DOHH2 (cell line): ENCODE data around the gene ROCK1.

Experiments
- H3F3A ChIP-seq: fragments of 200-600 bp; sonication (generic), shearing (Covaris generic); 2 replicates; pipeline ENCODE4 v1.6.0; 2016; ENCODE audit warnings: antibody characterized with exemption, mild to moderate bottlenecking; ENCODE audit not compliant: control insufficient read depth, insufficient read depth
- H3K27ac ChIP-seq: fragments of 200-600 bp; sonication (generic); 2 replicates; pipeline ENCODE4 v1.5.1; 2014; ENCODE audit warnings: low read depth, mild to moderate bottlenecking, low read length, moderate library complexity
- H3K27me3 ChIP-seq: fragments of 200-600 bp; sonication (generic); 2 replicates; pipeline ENCODE4 v1.6.1; 2014; ENCODE audit warnings: mild to moderate bottlenecking, low read length, mixed read lengths; ENCODE audit not compliant: control insufficient read depth
- H3K36me3 ChIP-seq: fragments of 200-600 bp; sonication (generic); 2 replicates; pipeline ENCODE4 v1.6.1; 2014; ENCODE audit warnings: mild to moderate bottlenecking, low read length, moderate library complexity, mixed read lengths; ENCODE audit not compliant: control insufficient read depth
- H3K4me1 ChIP-seq: fragments of 200-600 bp; sonication (generic); 2 replicates; pipeline ENCODE4 v1.6.1; 2014; ENCODE audit warnings: mild to moderate bottlenecking, low read length, mixed read lengths; ENCODE audit not compliant: control insufficient read depth
- H3K4me2 ChIP-seq: fragments of 200-600 bp; sonication (generic); 2 replicates; pipeline ENCODE4 v1.6.0; 2014; ENCODE audit warnings: mild to moderate bottlenecking, low read length, moderate library complexity
- H3K4me3 ChIP-seq: fragments of 200-600 bp; sonication (generic); 2 replicates; pipeline ENCODE4 v1.5.1; 2014; ENCODE audit warnings: mild to moderate bottlenecking, low read length, mixed read lengths
- H3K79me2 ChIP-seq: fragments of 200-600 bp; sonication (generic); 2 replicates; pipeline ENCODE4 v1.6.1; 2014; ENCODE audit warnings: mild to moderate bottlenecking, low read length, mixed read lengths; ENCODE audit not compliant: control insufficient read depth
- H3K9me2 ChIP-seq: fragments of 200-600 bp; sonication (generic); replicated peaks from 2 replicates; pipeline ENCODE4 v1.6.1; 2014; ENCODE audit warnings: mild to moderate bottlenecking, low read length, mixed read lengths; ENCODE audit not compliant: control insufficient read depth
- H3K9me3 ChIP-seq: fragments of 200-600 bp; sonication (generic); 2 replicates; pipeline ENCODE4 v1.6.1; 2014; ENCODE audit warnings: antibody characterized with exemption, low read length, mixed read lengths; ENCODE audit not compliant: control insufficient read depth, insufficient read depth
- H4K20me1 ChIP-seq: fragments of 200-600 bp; sonication (generic); 2 replicates; pipeline ENCODE4 v1.6.0; 2014; ENCODE audit warnings: low read depth, mild to moderate bottlenecking, antibody characterized with exemption, low read length, moderate library complexity; ENCODE audit not compliant: control insufficient read depth, insufficient read depth
- CTCF ChIP-seq: fragments of 200-600 bp; sonication (generic); IDR thresholded peaks from one replicate; pipeline ENCODE4 v1.5.1; 2014; ENCODE audit warnings: antibody characterized with exemption, mild to moderate bottlenecking, low read depth, low read length; ENCODE audit not compliant: poor library complexity, severe bottlenecking
- EZH2phosphoT487 ChIP-seq: fragments of 200-600 bp; sonication (generic); IDR thresholded peaks from 2 replicates; pipeline ENCODE4 v1.6.1; 2017; ENCODE audit warnings: borderline replicate concordance, mild to moderate bottlenecking, antibody characterized with exemption, low read length, moderate library complexity, mixed read lengths

The ROCK1 gene

DNA sequence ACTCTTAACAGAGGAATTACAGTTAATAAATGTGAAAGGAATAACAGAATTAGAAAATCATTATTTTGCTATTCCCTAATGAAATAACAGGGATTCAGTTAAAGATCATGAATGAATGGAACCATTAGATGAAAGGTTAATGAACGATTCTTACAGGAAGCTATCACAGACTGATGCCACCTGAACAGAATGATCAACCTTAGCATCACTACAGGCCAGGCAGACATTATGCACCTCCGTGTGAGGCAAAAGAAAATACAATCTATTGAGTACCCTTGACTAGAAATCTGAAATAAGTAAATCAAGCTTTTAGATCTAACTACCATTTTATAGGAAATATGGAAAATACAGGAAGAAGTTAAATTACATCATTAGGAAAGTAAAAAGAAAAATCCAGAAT is 10.4 kb downstream of the ROCK1 start:
- H3K27me3 ChIP-seq = no peaks in the 10 kb centered on the region
- no peaks in the 10 kb centered on the region for H3K9me2 ChIP-seq
- H3K9me3 ChIP-seq = no peaks in the 10 kb centered on the region
- 0 out of 2 replicates have a peak, but pooled peaks cover 5% of the 10 kb centered on the region for H3F3A ChIP-seq
- peaks cover 11% of the 10 kb centered on the region; the same call in 1 of the 2 replicates for H4K20me1 ChIP-seq
- peaks cover 36% of the 10 kb centered on the region for H3K4me1 ChIP-seq
- no peak overlapping the region for H3K4me3 ChIP-seq
- peaks cover 100% of the 10 kb centered on the region for H3K79me2 ChIP-seq
- peak overlapping the region; percentile 73; the same call in 1 of the 2 replicates for H3K4me2 ChIP-seq
- H3K36me3 ChIP-seq = no peaks in the 10 kb centered on the region; the same call in 1 of the 2 replicates
- TF ChIP-seq EZH2phosphoT487 (no peak), CTCF (no peak)
- no peak overlapping the region for H3K27ac ChIP-seq

DNA sequence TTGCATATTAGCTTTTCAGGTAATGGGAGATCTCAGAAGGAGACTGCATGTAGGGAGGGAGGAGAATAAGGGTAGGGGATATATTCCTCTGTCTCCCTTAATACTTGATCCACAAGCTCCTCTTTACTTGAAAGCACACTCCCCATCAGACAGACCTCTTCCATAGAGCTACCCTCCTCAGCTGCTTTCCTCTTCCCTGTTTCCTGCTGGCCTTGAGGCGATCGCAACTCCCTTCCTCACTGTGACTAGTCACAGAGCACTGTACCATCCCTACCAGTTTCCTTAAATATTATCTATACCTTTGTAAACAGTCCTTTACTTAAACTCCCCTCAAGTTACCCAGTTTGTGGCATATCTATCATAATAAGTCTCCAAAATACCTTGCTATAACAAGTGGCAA is 10.9 kb downstream of the ROCK1 start:
- H3K9me3 ChIP-seq = no peaks in the 10 kb centered on the region
- peaks cover 11% of the 10 kb centered on the region; the same call in 1 of the 2 replicates for H4K20me1 ChIP-seq
- peak overlapping the region; percentile 73 for H3K4me2 ChIP-seq
- H3K27ac ChIP-seq = no peak overlapping the region
- H3F3A ChIP-seq = 0 out of 2 replicates have a peak, but pooled peaks cover 5% of the 10 kb centered on the region
- TF ChIP-seq CTCF (no peak), EZH2phosphoT487 (no peak)
- peaks cover 100% of the 10 kb centered on the region for H3K79me2 ChIP-seq
- no peaks in the 10 kb centered on the region for H3K27me3 ChIP-seq
- peaks cover 34% of the 10 kb centered on the region for H3K4me1 ChIP-seq
- no peak overlapping the region for H3K4me3 ChIP-seq
- H3K36me3 ChIP-seq = no peaks in the 10 kb centered on the region; the same call in 1 of the 2 replicates
- no peaks in the 10 kb centered on the region for H3K9me2 ChIP-seq

DNA sequence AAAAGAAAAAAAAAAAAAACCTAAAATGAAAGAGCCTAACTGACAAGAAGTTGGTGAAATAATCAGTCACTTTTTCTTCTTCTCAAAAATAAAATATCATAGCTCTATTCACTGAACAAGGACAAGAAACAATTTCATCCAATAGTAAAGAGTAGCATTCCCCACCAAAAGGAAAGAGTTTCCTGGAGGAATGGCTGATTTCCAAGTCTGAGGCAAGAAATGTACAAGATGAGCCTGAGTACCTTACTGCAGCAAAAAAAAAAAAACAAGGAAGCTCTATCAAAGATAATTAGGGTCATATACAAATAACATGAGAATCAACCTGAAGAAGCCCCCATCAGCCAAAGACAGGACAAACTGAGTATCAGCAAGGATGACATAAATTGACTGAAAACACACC is 11.5 kb downstream of the ROCK1 start:
- H3F3A ChIP-seq = 0 out of 2 replicates have a peak, but pooled peaks cover 5% of the 10 kb centered on the region
- peaks cover 2% of the 10 kb centered on the region; the same call in 1 of the 2 replicates for H3K36me3 ChIP-seq
- TF ChIP-seq CTCF = no peak
- TF ChIP-seq EZH2phosphoT487 = no peak
- H3K4me1 ChIP-seq = peaks cover 34% of the 10 kb centered on the region
- no peak overlapping the region for H3K27ac ChIP-seq
- peak overlapping the region; percentile 52 for H3K4me3 ChIP-seq
- peaks cover 100% of the 10 kb centered on the region for H3K79me2 ChIP-seq
- H3K4me2 ChIP-seq = peak overlapping the region; percentile 73
- no peaks in the 10 kb centered on the region for H3K9me3 ChIP-seq
- no peaks in the 10 kb centered on the region for H3K27me3 ChIP-seq
- no peaks in the 10 kb centered on the region for H3K9me2 ChIP-seq
- peaks cover 11% of the 10 kb centered on the region; the same call in 1 of the 2 replicates for H4K20me1 ChIP-seq
